Neuronal stem cell (in vitro differentiated cells): ENCODE results near the gene IFNLR1.

Experiments
- DNase-seq: peaks from one replicate; pipeline ENCODE4 v3.0.0-alpha.2; 2013; ENCODE audit warnings: low spot score
- H2AFZ ChIP-seq: one replicate; pipeline ENCODE4 v1.6.1; 2013; ENCODE audit warnings: mild to moderate bottlenecking, low read length, inconsistent platforms
- H2AK5ac ChIP-seq: 2 replicates; pipeline ENCODE4 v1.6.1; 2013; ENCODE audit warnings: low read depth, mild to moderate bottlenecking, inconsistent platforms, low read length, moderate library complexity, mixed read lengths
- H2BK120ac ChIP-seq: 2 replicates; pipeline ENCODE4 v1.6.1; 2013; ENCODE audit warnings: low read depth, mild to moderate bottlenecking, inconsistent platforms, low read length, moderate library complexity, mixed read lengths
- H2BK12ac ChIP-seq: one replicate; pipeline ENCODE4 v1.6.1; 2013; ENCODE audit warnings: low read length, inconsistent platforms
- H2BK15ac ChIP-seq: 2 replicates; pipeline ENCODE4 v1.6.1; 2013; ENCODE audit warnings: mild to moderate bottlenecking, low read length, inconsistent platforms, mixed read lengths
- H2BK5ac ChIP-seq: one replicate; pipeline ENCODE4 v1.6.1; 2013; ENCODE audit warnings: inconsistent platforms, mild to moderate bottlenecking, low read length, moderate library complexity
- H3K14ac ChIP-seq: one replicate; pipeline ENCODE4 v1.6.1; 2013; ENCODE audit warnings: low read length, inconsistent platforms
- H3K18ac ChIP-seq: 2 replicates; pipeline ENCODE4 v1.6.1; 2013; ENCODE audit warnings: low read length, inconsistent platforms
- H3K23ac ChIP-seq: 2 replicates; pipeline ENCODE4 v1.6.1; 2013; ENCODE audit warnings: low read depth, mild to moderate bottlenecking, mixed read lengths, low read length, inconsistent platforms; ENCODE audit not compliant: poor library complexity
- H3K27ac ChIP-seq: replicated peaks from 3 replicates; pipeline ENCODE4 v1.5.1; 2013; ENCODE audit warnings: low read length, inconsistent platforms
- H3K27me3 ChIP-seq, 3 experiments: 2 replicates each; pipeline ENCODE4 v1.6.1; 2013; ENCODE audit warnings: low read length in 3 of 3, mild to moderate bottlenecking in 2 of 3, inconsistent platforms in 1 of 3, low read depth in 1 of 3, mixed read lengths in 1 of 3, moderate library complexity in 1 of 3; ENCODE audit not compliant: control insufficient read depth in 3 of 3, insufficient read depth in 3 of 3
- H3K36me3 ChIP-seq, 2 donors: replicated peaks in 1 of 2; 2 replicates each; pipeline ENCODE4 v1.6.1; 2013; ENCODE audit warnings: low read length in 2 of 2; ENCODE audit not compliant: control insufficient read depth in 2 of 2, insufficient read depth in 2 of 2
- H3K4ac ChIP-seq: 2 replicates; pipeline ENCODE4 v1.6.1; 2013; ENCODE audit warnings: inconsistent platforms, mild to moderate bottlenecking, low read length, moderate library complexity
- H3K4me1 ChIP-seq, 2 donors: 1 replicate in 1 of 2; 2 replicates in 1 of 2; pipeline ENCODE4 v1.6.1; 2013; ENCODE audit warnings: low read length in 2 of 2, low read depth in 1 of 2; ENCODE audit not compliant: control insufficient read depth in 2 of 2, insufficient read depth in 1 of 2
- H3K4me2 ChIP-seq: one replicate; pipeline ENCODE4 v1.6.1; 2013; ENCODE audit warnings: mild to moderate bottlenecking, low read length, inconsistent platforms; ENCODE audit not compliant: insufficient read depth, poor library complexity, severe bottlenecking
- H3K4me3 ChIP-seq, 2 donors: 2 replicates each; pipeline ENCODE4 v1.5.1; 2013; ENCODE audit warnings: low read length in 2 of 2, mild to moderate bottlenecking in 2 of 2, inconsistent platforms in 1 of 2, moderate library complexity in 1 of 2
- H3K79me1 ChIP-seq: one replicate; pipeline ENCODE4 v1.6.1; 2013; ENCODE audit warnings: low read depth, mild to moderate bottlenecking, inconsistent platforms, low read length, moderate library complexity
- H3K9ac ChIP-seq: one replicate; pipeline ENCODE4 v1.6.1; 2013; ENCODE audit warnings: mild to moderate bottlenecking, low read depth, low read length, inconsistent platforms; ENCODE audit not compliant: poor library complexity
- H3K9me3 ChIP-seq, 2 donors: replicated peaks in 1 of 2; 2 replicates each; pipeline versions ENCODE3 to v1.6.1; 2013; ENCODE audit warnings: low read length in 2 of 2, mild to moderate bottlenecking in 2 of 2, inconsistent platforms in 1 of 2, low read depth in 1 of 2, mixed read lengths in 1 of 2, moderate library complexity in 1 of 2; ENCODE audit not compliant: control insufficient read depth in 2 of 2, insufficient read depth in 1 of 2
- H4K8ac ChIP-seq: one replicate; pipeline ENCODE4 v1.6.1; 2013; ENCODE audit warnings: low read depth, mild to moderate bottlenecking, inconsistent platforms, low read length, moderate library complexity
- H4K91ac ChIP-seq: one replicate; pipeline ENCODE4 v1.6.1; 2013; ENCODE audit warnings: low read length, low read depth, mild to moderate bottlenecking, inconsistent platforms; ENCODE audit not compliant: poor library complexity
- WGBS, 2 donors: extraction: QIAGEN DNeasy Blood & Tissue Kit; methylation state at CpG; one replicate each; pipeline ENCODE4 v1.1.7; 2013; ENCODE audit warnings: missing lambda C conversion rate in 2 of 2, mixed read lengths in 1 of 2; ENCODE audit not compliant: insufficient read length in 2 of 2, insufficient replicate concordance in 1 of 2; ENCODE audit errors: extremely low coverage in 2 of 2; 5-methylcytosine and 5-hydroxymethylcytosine counted together

The IFNLR1 gene

GRCh38 chr1:24191860-24192259 is 4.8 kb upstream of the IFNLR1 start:
- no peak overlapping the region for H3K4ac ChIP-seq
- no peak overlapping the region for H3K9ac ChIP-seq
- no peak overlapping the region for H2AFZ ChIP-seq
- peaks cover 0 to 5% of the 10 kb centered on the region in 2 donors for H3K4me1 ChIP-seq
- no peaks in the 10 kb centered on the region for H3K9me3 ChIP-seq
- no peak overlapping the region for H2BK15ac ChIP-seq
- H2BK120ac ChIP-seq, result no peak overlapping the region
- no peaks in the 10 kb centered on the region for H3K36me3 ChIP-seq
- no peak overlapping the region for H2AK5ac ChIP-seq
- no peak overlapping the region for H4K8ac ChIP-seq
- no peaks in the 10 kb centered on the region for H3K79me1 ChIP-seq
- H3K23ac ChIP-seq, result no peak overlapping the region
- no peak overlapping the region for H3K4me2 ChIP-seq
- H3K27me3 ChIP-seq, result peaks cover 6 to 34% (median 9%) of the 10 kb centered on the region in 3 experiments
- no peak overlapping the region for H3K14ac ChIP-seq
- H3K4me3 ChIP-seq, result no peak overlapping the region
- DNase-seq, result no peak
- H2BK5ac ChIP-seq, result no peak overlapping the region
- no peak overlapping the region for H3K27ac ChIP-seq
- WGBS, 2 donors, result no CpG with 5 or more reads among the region's 5 CpGs
- no peak overlapping the region for H3K18ac ChIP-seq
- H4K91ac ChIP-seq, result no peak overlapping the region
- no peak overlapping the region for H2BK12ac ChIP-seq

- Histone ChIP-seq H3K79me1 (no peaks in the 10 kb centered on the region), H2BK12ac (no peak overlapping the region), H3K4me3 (no peak overlapping the region), H3K18ac (no peak overlapping the region), H2BK15ac (no peak overlapping the region), H3K4me2 (no peak overlapping the region), H3K9me3 (no peaks in the 10 kb centered on the region), H2AK5ac (no peak overlapping the region), H3K4me1 (peaks cover 0 to 5% of the 10 kb centered on the region in 2 donors), H2AFZ (no peak overlapping the region), H3K36me3 (no peaks in the 10 kb centered on the region), H3K4ac (no peak overlapping the region), H4K8ac (no peak overlapping the region), H2BK5ac (no peak overlapping the region), H3K14ac (no peak overlapping the region), H3K27ac (no peak overlapping the region), H2BK120ac (no peak overlapping the region), H3K23ac (no peak overlapping the region), H4K91ac (no peak overlapping the region), H3K9ac (no peak overlapping the region), H3K27me3 (peaks cover 6 to 42% (median 18%) of the 10 kb centered on the region in 3 experiments)
- no CpG with 5 or more reads among the region's 3 CpGs for WGBS, 2 donors
- DNase-seq, result no peak
Observed at GRCh38 chr1:24190983-24191461, 3.9 kb upstream of the IFNLR1 start.

GRCh38 chr1:24189528-24189927 is 2.4 kb upstream of the IFNLR1 start:
- H4K8ac ChIP-seq, result no peak overlapping the region
- H3K18ac ChIP-seq, result no peak overlapping the region
- H2AFZ ChIP-seq, result no peak overlapping the region
- no peak overlapping the region for H3K4me3 ChIP-seq
- H2BK120ac ChIP-seq, result no peak overlapping the region
- H3K4me2 ChIP-seq, result no peak overlapping the region
- H4K91ac ChIP-seq, result no peak overlapping the region
- H3K23ac ChIP-seq, result no peak overlapping the region
- H3K4ac ChIP-seq, result no peak overlapping the region
- no peak overlapping the region for H2BK15ac ChIP-seq
- no peak overlapping the region for H3K14ac ChIP-seq
- no peak overlapping the region for H3K27ac ChIP-seq
- H3K79me1 ChIP-seq, result no peaks in the 10 kb centered on the region
- no peak for DNase-seq
- H2BK12ac ChIP-seq, result no peak overlapping the region
- peaks cover 0 to 5% of the 10 kb centered on the region in 2 donors for H3K4me1 ChIP-seq
- peaks cover 6 to 53% (median 23%) of the 10 kb centered on the region in 3 experiments for H3K27me3 ChIP-seq
- no peaks in the 10 kb centered on the region for H3K36me3 ChIP-seq
- H2BK5ac ChIP-seq, result no peak overlapping the region
- no peak overlapping the region for H3K9ac ChIP-seq
- H2AK5ac ChIP-seq, result no peak overlapping the region
- WGBS, 2 donors, result no CpG with 5 or more reads among the region's 7 CpGs
- H3K9me3 ChIP-seq, result no peaks in the 10 kb centered on the region

- H3K4me3 ChIP-seq, result peak overlapping the region in 1 of 2 donors; percentile 75
- H2BK12ac ChIP-seq, result no peak overlapping the region
- H3K9ac ChIP-seq, result no peak overlapping the region
- H3K4ac ChIP-seq, result no peak overlapping the region
- no peak overlapping the region for H4K8ac ChIP-seq
- H3K4me2 ChIP-seq, result peak overlapping the region; percentile 97
- no CpG with 5 or more reads among the region's 8 CpGs for WGBS, 2 donors
- no peaks in the 10 kb centered on the region for H3K79me1 ChIP-seq
- H2BK5ac ChIP-seq, result no peak overlapping the region
- H3K4me1 ChIP-seq, result peaks cover 0 to 6% of the 10 kb centered on the region in 2 donors
- H3K18ac ChIP-seq, result peak overlapping the region; percentile 83
- no peak overlapping the region for H2BK120ac ChIP-seq
- no peak overlapping the region for H2BK15ac ChIP-seq
- no peak overlapping the region for H3K27ac ChIP-seq
- H3K27me3 ChIP-seq, result peaks cover 6 to 54% (median 23%) of the 10 kb centered on the region in 3 experiments
- no peaks in the 10 kb centered on the region for H3K9me3 ChIP-seq
- no peaks in the 10 kb centered on the region for H3K36me3 ChIP-seq
- H2AFZ ChIP-seq, result peak overlapping the region; percentile 71
- no peak overlapping the region for H3K14ac ChIP-seq
- no peak overlapping the region for H4K91ac ChIP-seq
- H2AK5ac ChIP-seq, result no peak overlapping the region
- DNase-seq, result no peak
- H3K23ac ChIP-seq, result peak overlapping the region; percentile 70
Observed at GRCh38 chr1:24186711-24186992, 437 bp downstream of the IFNLR1 start.
